SH-SY5Y (cell line): ENCODE measurements around the gene NDUFV3.

Experiments used
- GATA2 ChIP-seq: IDR thresholded peaks from 2 replicates; pipeline ENCODE4 v1.6.1; 2011; ENCODE audit warnings: mild to moderate bottlenecking, low read depth, low read length
- GATA3 ChIP-seq: IDR thresholded peaks from 2 replicates; pipeline ENCODE4 v1.6.1; 2011; ENCODE audit warnings: low read depth, mild to moderate bottlenecking, low read length, moderate library complexity

The NDUFV3 gene

DNA sequence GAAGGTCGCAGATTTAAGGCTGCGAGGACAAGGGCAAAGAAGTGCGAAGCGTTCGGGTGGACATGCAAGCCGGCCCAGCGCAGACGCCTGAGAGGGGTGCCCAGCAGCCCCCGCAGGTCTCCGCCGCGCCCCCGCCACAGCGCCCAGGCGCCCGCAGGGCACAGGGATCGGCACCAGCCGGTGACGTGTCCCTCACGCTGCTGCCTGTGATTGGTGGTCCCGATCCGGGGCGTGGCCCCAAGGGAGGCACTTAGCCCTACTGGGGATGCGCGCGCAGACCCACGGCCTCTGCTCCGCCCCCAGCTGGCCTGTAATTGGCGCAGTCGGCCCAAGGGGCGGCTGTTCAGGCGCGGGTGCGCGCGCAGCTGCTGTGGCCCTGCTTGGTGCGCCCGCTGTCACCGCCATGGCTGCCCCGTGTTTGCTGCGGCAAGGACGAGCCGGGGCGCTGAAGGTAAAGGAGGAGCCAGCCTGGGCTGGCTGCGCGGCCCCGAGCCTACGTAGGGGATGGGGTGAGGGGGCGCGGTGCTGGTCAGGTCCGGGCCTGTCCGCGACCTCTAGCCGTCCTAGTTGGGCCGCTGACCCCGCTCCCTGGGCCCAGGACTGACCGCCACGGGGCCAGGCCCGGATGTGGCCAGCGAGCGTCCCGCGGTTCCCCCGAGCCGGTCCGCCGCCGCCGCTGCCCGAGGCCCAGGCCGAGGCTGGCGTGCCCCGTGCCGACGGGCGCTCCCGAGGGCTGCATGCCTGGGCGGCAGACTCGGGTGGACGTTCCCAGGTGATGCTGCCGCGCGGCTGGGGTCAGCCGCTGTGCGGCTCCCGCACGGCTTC, at the start of gene NDUFV3:
Gene NDUFV3, plus strand, starts transcription at position 379 of the 825 bp plus-strand sequence. Its CDS starts 25 bp downstream, at position 404.
- TF ChIP-seq GATA2 (no peak; the same call in 1 of the 2 replicates), GATA3 (no peak)

DNA sequence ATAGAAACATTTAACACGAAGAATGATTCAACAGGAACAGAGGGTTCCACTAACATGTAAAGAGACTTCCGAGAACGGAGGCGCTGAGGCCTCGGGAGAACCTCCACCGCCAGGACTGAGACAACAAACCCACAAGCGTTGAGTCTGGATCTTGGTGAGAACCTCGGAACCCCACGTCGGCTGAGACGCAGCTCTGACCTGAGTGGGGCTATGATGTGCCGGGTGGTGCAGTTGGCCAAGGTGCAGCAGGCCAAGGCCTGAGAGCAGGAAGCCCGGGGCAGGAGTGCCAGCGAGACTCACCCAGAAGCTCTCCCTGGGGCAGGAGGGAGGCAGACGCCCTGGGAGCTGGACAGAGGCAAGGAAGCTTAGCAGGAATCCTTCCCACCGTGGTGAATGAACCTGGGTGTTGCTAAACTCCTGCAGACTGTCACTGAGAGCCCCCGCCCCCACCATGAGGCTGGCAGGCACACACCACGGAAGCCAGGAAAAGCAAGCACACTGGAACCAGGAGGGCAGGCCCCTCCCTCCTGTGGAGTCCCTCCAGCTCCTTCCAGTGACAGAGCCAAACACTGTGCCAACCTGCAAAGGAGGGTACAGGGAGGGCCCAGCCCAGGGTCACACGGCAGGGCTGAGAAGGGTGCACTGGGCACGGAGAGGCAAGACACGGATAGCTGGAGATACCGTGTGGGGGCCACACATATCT, 48.5 kb upstream of the NDUFV3 start:
- no peak for TF ChIP-seq GATA3
- no peak for TF ChIP-seq GATA2

DNA sequence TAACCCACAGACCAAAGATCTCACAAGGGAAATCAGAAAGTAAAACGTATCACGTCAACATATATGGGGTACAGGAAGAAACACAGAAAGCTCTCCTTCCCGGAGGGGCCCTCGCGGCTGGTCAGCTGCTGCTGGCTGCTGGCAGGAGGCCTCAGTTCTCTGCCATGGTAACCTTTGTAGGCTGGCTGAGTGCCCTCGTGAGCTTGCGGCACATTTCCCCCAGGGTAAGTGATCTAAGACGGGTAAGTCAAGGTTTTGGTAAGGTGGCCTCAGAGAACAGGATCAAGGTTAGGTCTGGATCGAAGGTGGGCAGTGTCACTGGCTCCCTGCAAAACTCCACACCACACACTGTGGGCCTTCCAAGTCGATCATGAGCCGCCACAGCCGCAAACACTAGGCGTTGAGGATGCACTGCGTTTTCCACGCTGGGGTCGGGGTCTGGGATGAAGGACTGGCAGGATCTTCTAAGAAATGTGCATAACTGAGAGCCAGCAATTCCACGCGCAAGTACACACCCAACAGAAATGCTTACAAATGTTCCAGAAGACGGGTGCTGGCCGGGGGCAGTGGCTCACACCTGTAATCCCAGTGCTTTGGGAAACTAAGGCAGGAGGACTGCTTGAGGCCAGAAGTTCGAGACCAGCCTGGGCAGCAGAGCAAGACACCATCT, 47.7 kb upstream of the NDUFV3 start:
- TF ChIP-seq GATA3 (no peak), GATA2 (no peak)

DNA sequence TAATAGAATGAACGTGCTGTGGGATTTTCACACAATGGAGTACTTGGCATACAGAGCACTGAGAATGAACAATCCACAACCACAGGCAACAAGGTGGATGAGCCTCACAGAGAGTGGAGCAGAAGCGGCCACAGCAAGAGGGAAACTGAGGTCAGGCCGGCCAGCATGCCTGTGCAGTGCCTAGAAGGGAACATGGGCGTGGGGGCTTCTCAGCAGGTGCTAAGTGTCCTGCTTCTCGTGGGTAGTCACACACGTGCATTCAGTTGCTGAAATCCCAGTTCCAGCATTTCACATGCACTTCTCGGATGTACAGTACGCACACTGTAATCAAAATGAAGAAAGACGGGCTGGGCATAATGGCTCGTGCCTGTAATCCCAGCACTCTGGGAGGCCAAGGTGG, 46.9 kb upstream of the NDUFV3 start:
- no peak for TF ChIP-seq GATA2
- TF ChIP-seq GATA3, result no peak

- TF ChIP-seq GATA3 (no peak), GATA2 (no peak)
Measured at GRCh38 chr21:42847051-42847707, 45.9 kb upstream of the NDUFV3 start.

DNA sequence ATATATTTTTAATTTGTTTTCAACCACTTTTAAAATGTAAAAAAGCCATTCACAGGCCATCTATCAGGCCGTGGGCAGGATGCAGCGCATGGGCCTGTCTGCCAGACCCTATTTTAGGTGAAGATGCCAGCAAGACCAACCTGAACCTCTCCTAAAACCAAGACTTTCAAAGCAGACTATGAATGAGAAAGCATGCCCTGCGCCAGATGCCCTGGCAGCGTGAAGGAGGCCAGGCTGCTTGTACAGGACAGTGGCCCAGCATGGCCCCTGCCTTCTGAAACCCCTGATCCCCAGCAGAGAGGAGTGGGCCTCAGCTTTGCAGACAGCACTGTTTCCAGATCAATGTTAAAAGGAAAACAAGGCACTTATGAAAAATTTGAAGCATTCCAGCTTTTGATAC, 45.4 kb upstream of the NDUFV3 start:
- TF ChIP-seq GATA2 (no peak), GATA3 (no peak)

- no peak for TF ChIP-seq GATA3
Measured at GRCh38 chr21:42848932-42849758, 44.0 kb upstream of the NDUFV3 start.

- TF ChIP-seq GATA2 (no peak), GATA3 (no peak)
Measured at GRCh38 chr21:42849759-42850412, 43.2 kb upstream of the NDUFV3 start.

- no peak for TF ChIP-seq GATA2
- no peak for TF ChIP-seq GATA3
Measured at GRCh38 chr21:42850463-42850862, 42.6 kb upstream of the NDUFV3 start.

DNA sequence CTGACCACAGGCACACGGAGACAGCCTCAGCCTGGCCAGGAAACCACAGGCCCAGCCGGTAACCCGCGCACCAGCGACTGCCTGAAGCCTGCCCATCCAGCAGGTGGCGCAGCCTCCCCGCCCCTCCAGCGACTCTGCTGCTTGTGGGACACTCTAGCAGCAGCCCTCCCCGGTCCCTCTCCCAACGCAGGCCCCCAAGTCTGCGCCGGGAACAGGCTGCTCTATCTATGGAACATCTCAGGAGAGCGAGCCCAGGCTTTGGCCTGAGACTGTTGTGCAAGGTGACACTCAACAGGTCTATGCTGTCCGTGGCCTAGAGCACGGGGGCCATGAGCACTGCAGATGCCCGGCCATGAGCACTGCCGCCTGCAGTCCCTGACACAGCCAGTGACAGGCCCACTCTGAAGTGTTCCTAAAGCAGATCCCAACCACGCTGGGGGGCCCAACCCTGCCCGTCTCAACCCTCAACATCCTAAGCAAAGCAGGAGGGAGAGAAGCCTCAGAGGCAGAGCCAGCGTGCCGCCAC, 42.2 kb upstream of the NDUFV3 start:
- TF ChIP-seq GATA2 (no peak), GATA3 (no peak)

- TF ChIP-seq GATA2, result no peak
- TF ChIP-seq GATA3, result no peak
Measured at GRCh38 chr21:42851812-42852665, 41.1 kb upstream of the NDUFV3 start.

GRCh38 chr21:42852925-42853570, 40.1 kb upstream of the NDUFV3 start:
- no peak for TF ChIP-seq GATA3
- TF ChIP-seq GATA2, result no peak
